Measurements from ENCODE around the gene LHFPL6. TPM values are rescaled to one million over a fixed set of nuclear protein-coding genes. Genes with fewer than 3 reads are reported as not detected.

LHFPL6 gene
- total RNA-seq, 1 experiment from 2014 or later, result 3.6 TPM

DNA sequence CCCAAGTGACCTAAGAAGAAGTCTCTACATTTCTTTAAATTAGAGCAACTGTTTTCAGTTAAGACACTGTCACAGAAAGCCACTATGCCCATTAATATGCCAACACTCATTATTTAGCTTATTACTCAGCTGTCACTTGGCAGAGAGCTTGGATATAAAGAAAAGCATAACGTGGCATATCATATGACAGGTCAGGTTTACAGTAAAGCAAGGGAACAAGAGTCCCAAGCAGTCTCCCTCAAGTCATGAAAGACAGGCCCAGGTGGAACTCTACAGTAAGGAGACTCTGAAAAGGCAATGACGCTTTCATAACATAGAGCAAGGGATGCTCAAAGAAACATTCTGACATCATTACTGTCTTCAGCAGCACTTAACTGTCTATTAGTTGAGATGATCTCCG is 6.3 kb downstream of the LHFPL6 start:
- POLR2A ChIA-PET, result no interaction called here
- no peak overlapping the region for H3K4me3 Mint-ChIP-seq (ENCODE audit: unreplicated experiment)

GRCh38 chr13:39596176-39596575 is 6.8 kb downstream of the LHFPL6 start:
- TF ChIP-seq, protein P1, sequence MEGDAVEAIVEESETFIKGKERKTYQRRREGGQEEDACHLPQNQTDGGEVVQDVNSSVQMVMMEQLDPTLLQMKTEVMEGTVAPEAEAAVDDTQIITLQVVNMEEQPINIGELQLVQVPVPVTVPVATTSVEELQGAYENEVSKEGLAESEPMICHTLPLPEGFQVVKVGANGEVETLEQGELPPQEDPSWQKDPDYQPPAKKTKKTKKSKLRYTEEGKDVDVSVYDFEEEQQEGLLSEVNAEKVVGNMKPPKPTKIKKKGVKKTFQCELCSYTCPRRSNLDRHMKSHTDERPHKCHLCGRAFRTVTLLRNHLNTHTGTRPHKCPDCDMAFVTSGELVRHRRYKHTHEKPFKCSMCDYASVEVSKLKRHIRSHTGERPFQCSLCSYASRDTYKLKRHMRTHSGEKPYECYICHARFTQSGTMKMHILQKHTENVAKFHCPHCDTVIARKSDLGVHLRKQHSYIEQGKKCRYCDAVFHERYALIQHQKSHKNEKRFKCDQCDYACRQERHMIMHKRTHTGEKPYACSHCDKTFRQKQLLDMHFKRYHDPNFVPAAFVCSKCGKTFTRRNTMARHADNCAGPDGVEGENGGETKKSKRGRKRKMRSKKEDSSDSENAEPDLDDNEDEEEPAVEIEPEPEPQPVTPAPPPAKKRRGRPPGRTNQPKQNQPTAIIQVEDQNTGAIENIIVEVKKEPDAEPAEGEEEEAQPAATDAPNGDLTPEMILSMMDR (IDR thresholded peaks at IDR 0.05; ENCODE audit: insufficient read depth in 1 of 2, low read depth in 1 of 2, low read length in 1 of 2, severe bottlenecking in 1 of 2, unreplicated experiment in 1 of 2), result no peak
- no peaks in the 10 kb centered on the region for H3K9me3 ChIP-seq
- H3K4me1 Mint-ChIP-seq (ENCODE audit: low read depth, unreplicated experiment), result no peaks in the 10 kb centered on the region
- H3K9me3 Mint-ChIP-seq (ENCODE audit: unreplicated experiment), result no peaks in the 10 kb centered on the region
- ChIA-PET CTCF (no interaction called here), POLR2A (no interaction called here)
- H3K4me1 ChIP-seq, result no peaks in the 10 kb centered on the region
- H3K4me3 ChIP-seq (ENCODE audit: low read depth, low read length), result no peak overlapping the region
- no peak for DNase-seq
- H3K27me3 ChIP-seq (replicated peaks; ENCODE audit: control insufficient read depth, insufficient read depth, low read length), result 0 out of 2 replicates have a peak, but pooled peaks cover 2% of the 10 kb centered on the region
- H3K36me3 Mint-ChIP-seq (ENCODE audit: insufficient read depth, unreplicated experiment), result no peaks in the 10 kb centered on the region
- no peaks in the 10 kb centered on the region for H3K36me3 ChIP-seq (ENCODE audit: control insufficient read depth, insufficient read depth, low read length)
- BruUV-seq (replicated peaks), result no TSS peak
- no peak overlapping the region for H3K27ac Mint-ChIP-seq (ENCODE audit: unreplicated experiment)
- intact Hi-C loops (cut with micrococcal nuclease; ENCODE audit: unreplicated experiment), result no loop called here
- H3K27me3 Mint-ChIP-seq (ENCODE audit: insufficient read depth, unreplicated experiment), result peaks cover 11% of the 10 kb centered on the region
- no peak overlapping the region for H3K4me3 Mint-ChIP-seq (ENCODE audit: unreplicated experiment)

More for the DNA sequence above, 6.3 kb downstream of the LHFPL6 start:
- H3K36me3 Mint-ChIP-seq (ENCODE audit: insufficient read depth, unreplicated experiment), result no peaks in the 10 kb centered on the region
- no TSS peak for BruUV-seq (replicated peaks)
- TF ChIP-seq, protein P1 (IDR thresholded peaks at IDR 0.05; ENCODE audit: insufficient read depth in 1 of 2, low read depth in 1 of 2, low read length in 1 of 2, severe bottlenecking in 1 of 2, unreplicated experiment in 1 of 2), result no peak
- no peaks in the 10 kb centered on the region for H3K4me1 ChIP-seq
- H3K4me3 ChIP-seq (ENCODE audit: low read depth, low read length), result no peak overlapping the region
- H3K9me3 Mint-ChIP-seq (ENCODE audit: unreplicated experiment), result no peaks in the 10 kb centered on the region
- intact Hi-C loops (cut with micrococcal nuclease; ENCODE audit: unreplicated experiment), result no loop called here
- no peaks in the 10 kb centered on the region for H3K9me3 ChIP-seq
- no peaks in the 10 kb centered on the region for H3K4me1 Mint-ChIP-seq (ENCODE audit: low read depth, unreplicated experiment)
- CTCF ChIA-PET, result no interaction called here
- DNase-seq, result no peak
- H3K27ac Mint-ChIP-seq (ENCODE audit: unreplicated experiment), result no peak overlapping the region
- H3K36me3 ChIP-seq (ENCODE audit: control insufficient read depth, insufficient read depth, low read length), result no peaks in the 10 kb centered on the region
- peaks cover 11% of the 10 kb centered on the region for H3K27me3 Mint-ChIP-seq (ENCODE audit: insufficient read depth, unreplicated experiment)
- 0 out of 2 replicates have a peak, but pooled peaks cover 2% of the 10 kb centered on the region for H3K27me3 ChIP-seq (replicated peaks; ENCODE audit: control insufficient read depth, insufficient read depth, low read length)

- Mint-ChIP-seq H3K27ac (ENCODE audit: unreplicated experiment) (no peak overlapping the region), H3K4me3 (ENCODE audit: unreplicated experiment) (no peak overlapping the region), H3K36me3 (ENCODE audit: insufficient read depth, unreplicated experiment) (no peaks in the 10 kb centered on the region), H3K9me3 (ENCODE audit: unreplicated experiment) (no peaks in the 10 kb centered on the region), H3K4me1 (ENCODE audit: low read depth, unreplicated experiment) (no peaks in the 10 kb centered on the region), H3K27me3 (ENCODE audit: insufficient read depth, unreplicated experiment) (no peaks in the 10 kb centered on the region)
- Histone ChIP-seq H3K4me3 (ENCODE audit: low read depth, low read length) (no peak overlapping the region), H3K27me3 (replicated peaks; ENCODE audit: control insufficient read depth, insufficient read depth, low read length) (no peaks in the 10 kb centered on the region), H3K9me3 (no peaks in the 10 kb centered on the region), H3K4me1 (no peaks in the 10 kb centered on the region), H3K36me3 (ENCODE audit: control insufficient read depth, insufficient read depth, low read length) (no peaks in the 10 kb centered on the region)
- CTCF ChIA-PET, result no interaction called here
- TF ChIP-seq, protein P1 (IDR thresholded peaks at IDR 0.05; ENCODE audit: insufficient read depth in 1 of 2, low read depth in 1 of 2, low read length in 1 of 2, severe bottlenecking in 1 of 2, unreplicated experiment in 1 of 2), result no peak
- intact Hi-C loops (cut with micrococcal nuclease; ENCODE audit: unreplicated experiment), result no loop called here
- DNase-seq, result no peak
- POLR2A ChIA-PET, result no interaction called here
- no TSS peak for BruUV-seq (replicated peaks)
These were observed 12.4 kb downstream of the LHFPL6 start for GRCh38 chr13:39590466-39591036.
